GM19238 (cell line): ENCODE data around the gene CARMIL3.
A peak's percentile ranks its signal among the peaks of the same experiment; 100 is the strongest.
"Not testable (repeated sequence)": the region's sequence is repeated elsewhere in the genome, so short reads cannot be mapped to it uniquely, and the experiment has no call there.

Experiments
- DNase-seq: peaks from one replicate; pipeline ENCODE4 v3.0.0; 2011; ENCODE audit warnings: low spot score; ENCODE audit not compliant: insufficient read length

Gene CARMIL3

GRCh38 chr14:24036963-24037657, 14.7 kb upstream of the CARMIL3 start:
- DNase-seq, result not testable (repeated sequence)

GRCh38 chr14:24037658-24038037, 14.2 kb upstream of the CARMIL3 start:
- no peak for DNase-seq

DNA sequence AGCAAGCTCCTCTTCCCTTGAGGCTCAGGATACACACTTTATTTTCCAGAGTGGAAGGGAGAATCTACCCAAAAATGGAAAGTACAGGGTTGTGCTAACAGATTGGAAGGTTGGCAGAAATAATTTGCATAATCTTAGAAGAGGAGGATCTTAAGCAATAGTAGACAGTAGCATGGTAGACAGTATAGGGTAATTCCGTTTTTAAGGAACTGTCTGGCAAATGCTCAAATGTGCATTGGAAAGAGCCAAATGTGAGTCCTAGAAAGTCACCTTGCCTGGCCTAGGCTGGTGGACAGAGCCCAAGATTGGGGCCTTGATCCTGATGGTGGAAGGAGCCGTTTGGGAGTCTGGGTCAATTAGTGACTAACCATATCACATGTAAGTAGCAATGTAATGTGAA, 13.1 kb upstream of the CARMIL3 start:
- no peak for DNase-seq

- no peak for DNase-seq
These were observed 11.1 kb upstream of the CARMIL3 start for GRCh38 chr14:24040692-24041091.

- no peak for DNase-seq
These were observed 9.1 kb upstream of the CARMIL3 start for GRCh38 chr14:24042746-24043145.

DNA sequence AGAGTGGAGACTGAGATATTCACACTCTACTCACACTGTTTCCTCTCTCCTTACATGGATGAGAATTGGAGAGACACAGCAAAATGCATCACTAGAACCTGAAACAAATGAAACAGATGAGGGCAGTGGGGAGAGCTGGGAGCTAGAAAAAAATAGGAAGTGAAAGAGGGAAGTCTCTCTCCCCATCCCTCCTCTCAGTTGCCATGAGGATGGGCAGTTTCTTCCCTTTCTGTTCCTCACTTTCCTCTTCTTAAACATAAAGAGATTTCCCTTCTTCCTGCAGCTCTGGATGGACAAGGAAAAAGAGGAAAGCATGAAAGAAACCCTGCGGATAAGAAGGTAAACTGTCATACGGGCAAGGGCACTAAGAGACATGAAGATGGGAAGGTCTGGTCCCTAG, 2.8 kb upstream of the CARMIL3 start:
- not testable (repeated sequence) for DNase-seq

- not testable (repeated sequence) for DNase-seq
These were observed 1.1 kb upstream of the CARMIL3 start for GRCh38 chr14:24050753-24051152.

GRCh38 chr14:24051176-24051788, 527 bp upstream of the CARMIL3 start:
- DNase-seq, result peak; percentile 13

DNA sequence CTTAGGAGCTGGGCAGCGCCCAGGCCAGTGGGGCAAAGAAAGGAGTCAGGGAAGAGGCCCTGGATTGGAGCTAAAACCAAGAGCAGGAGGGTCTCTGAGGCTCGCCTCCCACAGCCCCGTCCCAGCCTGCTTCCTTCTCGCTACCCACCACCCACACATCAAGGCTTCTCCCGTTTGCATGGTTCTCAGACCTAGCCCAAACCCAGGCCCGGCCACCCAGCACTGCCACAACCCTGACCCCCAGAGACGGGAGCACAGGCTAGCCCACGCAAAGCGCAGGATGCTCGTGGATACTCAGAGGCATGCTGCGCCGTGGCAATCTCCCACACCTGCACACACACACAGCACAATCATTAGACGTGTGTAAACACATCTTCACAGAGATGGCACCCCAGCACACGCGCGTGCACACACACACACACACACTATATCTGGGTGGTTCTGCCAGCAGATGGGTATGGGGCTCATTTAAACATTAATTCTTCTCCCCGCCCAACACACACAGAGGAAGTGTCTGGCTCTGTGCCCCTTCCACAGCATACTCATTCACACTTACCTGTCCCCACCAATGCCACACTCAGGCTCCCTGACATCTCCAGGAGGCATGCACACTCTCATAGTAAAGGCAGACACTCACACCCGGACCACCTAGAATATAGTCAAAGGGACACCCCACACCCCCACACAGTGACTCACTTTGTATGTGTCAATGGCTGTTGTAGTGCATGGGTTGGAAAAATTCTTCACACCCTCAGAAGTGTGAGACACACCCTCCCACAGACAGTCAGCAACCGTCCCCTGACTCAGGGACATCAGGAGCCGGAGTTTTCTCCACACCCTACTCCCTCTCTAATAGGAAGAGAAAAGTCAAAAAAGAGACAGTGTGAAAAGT, 1.1 kb downstream of the CARMIL3 start:
- DNase-seq, result no peak

DNA sequence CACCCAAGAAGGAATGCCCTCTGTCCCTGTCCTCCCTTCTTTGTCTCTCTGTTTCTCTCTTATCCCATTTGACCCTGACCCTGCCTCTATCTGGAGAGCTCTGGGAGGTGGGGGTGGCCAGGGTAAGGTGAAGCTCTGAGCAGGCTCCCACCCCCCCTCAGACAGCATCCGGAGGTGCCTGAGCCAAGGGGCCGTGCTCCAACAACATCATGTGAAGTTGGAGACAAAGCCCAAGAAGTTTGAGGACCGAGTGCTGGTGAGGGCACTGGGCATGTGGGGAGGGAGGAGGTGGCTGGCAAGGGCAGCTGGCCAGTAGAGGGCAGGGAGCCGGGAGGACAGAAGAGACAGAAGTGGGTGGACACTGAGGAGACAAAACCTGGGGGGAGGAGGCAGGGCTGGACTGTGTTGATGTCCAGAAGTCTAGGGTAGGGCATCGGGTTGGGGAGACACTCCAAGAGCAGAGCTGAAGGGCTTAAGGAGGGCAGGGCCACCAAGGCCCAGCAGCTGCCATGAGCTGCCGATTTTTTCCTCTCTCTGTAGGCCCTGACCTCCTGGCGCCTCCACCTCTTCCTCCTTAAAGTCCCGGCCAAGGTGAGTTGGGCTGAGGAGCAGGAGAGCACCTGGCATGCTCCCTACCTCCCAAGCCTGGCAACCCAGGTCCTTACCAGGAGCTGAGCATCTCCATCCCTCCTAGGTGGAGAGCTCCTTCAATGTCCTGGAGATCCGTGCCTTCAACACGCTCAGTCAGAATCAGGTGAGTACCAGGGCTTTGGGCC, 1.9 kb downstream of the CARMIL3 start:
- DNase-seq, result no peak

DNA sequence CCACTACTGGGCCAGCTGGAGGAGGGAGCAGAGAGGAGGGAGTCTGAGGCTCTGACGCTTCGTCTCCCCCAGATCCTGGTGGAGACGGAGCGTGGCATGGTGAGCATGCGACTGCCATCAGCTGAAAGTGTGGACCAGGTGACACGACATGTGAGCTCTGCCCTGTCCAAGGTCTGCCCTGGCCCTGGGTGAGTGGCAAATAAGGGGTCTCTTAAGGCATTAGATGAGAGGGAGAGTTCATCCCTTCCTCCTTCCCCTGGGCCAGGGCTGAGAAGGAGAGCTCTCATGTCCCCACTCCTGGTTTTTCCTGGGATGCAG, 2.5 kb downstream of the CARMIL3 start:
- no peak for DNase-seq

GRCh38 chr14:24054646-24055045, 2.8 kb downstream of the CARMIL3 start:
- no peak for DNase-seq

GRCh38 chr14:24055971-24056799, 4.4 kb downstream of the CARMIL3 start:
- no peak for DNase-seq

- DNase-seq, result no peak
These were observed 5.0 kb downstream of the CARMIL3 start for GRCh38 chr14:24056800-24057184.

DNA sequence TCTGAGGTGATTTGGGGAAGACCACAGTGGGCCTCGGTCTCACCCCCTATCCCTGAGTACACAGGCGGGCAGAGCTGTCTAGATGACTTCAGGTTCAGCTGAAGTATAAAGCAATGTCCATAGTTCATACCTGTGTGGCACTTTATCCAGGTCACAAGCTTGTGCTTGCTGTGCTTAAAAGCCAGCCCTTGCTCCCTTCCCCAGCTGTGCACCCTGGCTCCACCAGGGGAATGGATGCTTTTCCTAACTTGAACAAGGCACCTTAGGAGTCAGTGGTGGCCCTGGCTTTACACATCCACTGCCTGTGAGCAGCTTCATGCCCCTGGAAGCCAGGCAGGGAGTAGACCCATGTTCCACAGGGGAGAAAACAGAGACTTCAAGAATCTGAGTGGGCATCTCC, 5.5 kb downstream of the CARMIL3 start:
- no peak for DNase-seq

DNA sequence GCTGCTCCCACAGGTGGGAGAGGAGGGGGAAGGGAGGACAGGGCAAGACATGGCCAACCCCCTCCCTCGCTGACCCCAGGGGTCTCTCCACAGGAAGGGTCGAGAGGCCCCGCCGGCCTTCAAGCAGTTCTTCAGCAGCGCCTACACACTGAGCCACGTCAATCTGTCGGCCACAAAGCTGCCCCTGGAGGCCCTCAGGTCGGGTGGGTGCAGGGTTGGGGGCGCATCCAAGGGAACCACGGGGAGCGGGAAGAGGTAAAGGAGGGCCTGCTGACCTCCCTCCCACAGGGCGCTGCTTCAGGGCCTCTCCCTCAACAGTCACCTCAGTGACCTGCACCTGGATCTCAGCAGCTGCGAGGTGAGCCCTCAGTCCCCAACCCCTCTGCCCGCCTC, 6.1 kb downstream of the CARMIL3 start:
- DNase-seq, result no peak

DNA sequence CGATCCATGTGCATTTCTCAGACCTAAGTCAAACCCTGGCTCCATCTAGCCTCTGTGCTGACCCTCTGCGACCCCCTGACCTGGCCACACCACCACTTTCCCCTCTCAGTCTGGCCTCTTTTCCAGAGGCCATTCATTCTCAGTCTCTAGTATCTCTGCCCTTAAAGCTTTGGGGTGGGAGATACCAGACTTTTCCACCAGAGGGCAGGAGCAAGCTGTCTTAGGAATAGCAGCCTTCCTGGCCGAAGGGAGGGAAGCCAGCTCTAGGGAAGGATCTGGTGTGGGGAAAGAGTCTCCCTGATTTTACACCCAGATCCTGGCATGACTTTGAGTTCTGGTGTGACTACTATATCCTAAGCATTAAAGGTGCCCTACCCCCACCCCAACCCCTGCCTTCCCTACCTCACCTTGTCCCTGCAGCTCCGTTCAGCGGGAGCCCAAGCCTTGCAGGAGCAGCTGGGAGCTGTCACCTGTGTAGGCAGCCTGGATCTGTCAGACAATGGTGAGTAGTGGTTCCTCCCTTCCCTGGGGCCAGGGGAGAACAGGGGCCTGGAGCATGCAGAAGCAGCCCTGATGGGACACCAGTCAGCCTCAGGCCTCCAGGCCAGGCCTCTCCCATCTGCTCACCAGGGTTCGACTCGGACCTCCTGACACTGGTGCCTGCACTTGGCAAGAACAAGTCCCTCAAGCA, 6.6 kb downstream of the CARMIL3 start:
- peak; percentile 82 for DNase-seq

GRCh38 chr14:24058951-24059475, 7.2 kb downstream of the CARMIL3 start:
- DNase-seq, result no peak

GRCh38 chr14:24059841-24060388, 8.1 kb downstream of the CARMIL3 start:
- DNase-seq, result no peak

- no peak for DNase-seq
These were observed 8.6 kb downstream of the CARMIL3 start for GRCh38 chr14:24060443-24060842.
